Hepatocyte (in vitro differentiated cells): ENCODE data around the gene UNC13A.

Experiments used
- CTCF ChIP-seq: fragments of 200-600 bp; sonication (generic); IDR thresholded peaks from 2 replicates; pipeline ENCODE4 v1.5.1; 2016; ENCODE audit warnings: antibody characterized with exemption, mild to moderate bottlenecking; ENCODE audit not compliant: poor library complexity
- EZH2 ChIP-seq: fragments of 200-600 bp; sonication (generic); IDR thresholded peaks from 2 replicates; pipeline ENCODE4 v1.6.1; 2016; ENCODE audit warnings: antibody characterized with exemption, mild to moderate bottlenecking, borderline replicate concordance
- EZH2phosphoT487 ChIP-seq: fragments of 200-600 bp; sonication (generic); IDR thresholded peaks from one replicate; pipeline ENCODE4 v1.6.1; 2018; ENCODE audit warnings: antibody characterized with exemption, mild to moderate bottlenecking, low read depth, moderate library complexity; ENCODE audit not compliant: unreplicated experiment, severe bottlenecking

DNA sequence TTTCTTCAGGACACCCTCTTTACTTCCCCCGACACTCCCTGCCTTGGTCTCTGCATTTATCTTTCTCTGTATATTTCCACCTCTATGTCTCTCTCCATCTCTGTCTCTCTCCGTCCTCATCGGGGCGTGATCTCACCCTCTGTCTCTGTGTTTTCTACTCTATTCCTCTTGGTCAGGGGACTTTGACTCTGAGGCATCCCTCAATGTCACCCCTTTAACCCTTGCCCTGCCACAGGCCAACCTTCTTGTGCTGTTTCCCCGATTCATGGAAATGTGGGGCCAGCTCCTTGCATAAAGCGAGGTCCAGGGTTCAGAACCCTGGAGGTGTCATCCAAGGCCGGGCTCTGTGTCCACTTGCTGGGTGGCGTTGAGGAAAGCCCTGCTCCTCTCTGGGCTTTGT lies 85.9 kb downstream of the UNC13A start:
- TF ChIP-seq CTCF: no peak
- no peak for TF ChIP-seq EZH2
- TF ChIP-seq EZH2phosphoT487: no peak
